Omental fat pad (tissue), 4 donors: ENCODE data around the gene CACNA1I. TPM values are rescaled to one million over a fixed set of nuclear protein-coding genes. Genes with fewer than 3 reads are reported as not detected.

Experiments used
- ATAC-seq: fragments of 150-250 bp; one replicate; pipeline ENCODE4 v1.9.1; 2016; ENCODE audit warnings: mild to moderate bottlenecking, moderate library complexity; ENCODE audit not compliant: low FRiP score
- DNase-seq: peaks from one replicate; pipeline ENCODE4 v3.0.0-alpha.2; 2019; ENCODE audit warnings: low spot score
- CTCF ChIP-seq, 3 donors: fragments of 450-650 bp; IDR thresholded peaks; one replicate each; pipeline ENCODE4 v1.5.1; 2016 to 2017; ENCODE audit warnings: antibody characterized with exemption in 3 of 3, mild to moderate bottlenecking in 3 of 3, moderate library complexity in 2 of 3
- total RNA-seq, 4 donors: library from RNA; depleted of rRNA; stranded (reverse); fragments of >200 nt; gene quantifications; one replicate each; pipeline ENCODE4 v1.1.0, GENCODE V29; 2016

The CACNA1I gene
- total RNA-seq, 4 donors from 2014 or later, result 0.09 to 0.38 (median 0.26) TPM

- ATAC-seq (no peak), DNase-seq (no peak)
- no peak for TF ChIP-seq CTCF (IDR thresholded peaks at IDR 0.05)
These were observed 136.0 kb downstream of the CACNA1I start for GRCh38 chr22:39706376-39707140.

DNA sequence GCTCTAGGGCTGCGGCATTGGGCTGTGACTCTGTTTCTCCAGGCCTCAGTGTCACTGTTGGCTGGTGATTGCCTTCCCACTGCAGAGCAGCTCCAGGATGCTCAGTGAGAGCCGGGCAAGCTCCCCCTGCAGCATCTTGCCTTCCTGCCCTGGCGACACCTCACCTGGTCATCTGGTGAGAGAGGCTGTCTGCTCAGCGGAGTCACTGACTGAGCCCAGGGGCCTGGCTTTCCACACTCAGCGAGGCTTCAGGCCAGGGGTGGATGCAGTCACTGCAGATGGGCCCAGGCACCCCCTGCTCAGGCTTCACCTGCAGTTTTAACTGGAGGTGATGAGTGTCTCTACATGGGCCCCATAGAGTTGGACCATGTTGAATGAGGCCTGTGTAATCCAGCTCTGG is 136.8 kb downstream of the CACNA1I start:
- no peak for ATAC-seq
- TF ChIP-seq CTCF (IDR thresholded peaks at IDR 0.05), result no peak
- no peak for DNase-seq

DNA sequence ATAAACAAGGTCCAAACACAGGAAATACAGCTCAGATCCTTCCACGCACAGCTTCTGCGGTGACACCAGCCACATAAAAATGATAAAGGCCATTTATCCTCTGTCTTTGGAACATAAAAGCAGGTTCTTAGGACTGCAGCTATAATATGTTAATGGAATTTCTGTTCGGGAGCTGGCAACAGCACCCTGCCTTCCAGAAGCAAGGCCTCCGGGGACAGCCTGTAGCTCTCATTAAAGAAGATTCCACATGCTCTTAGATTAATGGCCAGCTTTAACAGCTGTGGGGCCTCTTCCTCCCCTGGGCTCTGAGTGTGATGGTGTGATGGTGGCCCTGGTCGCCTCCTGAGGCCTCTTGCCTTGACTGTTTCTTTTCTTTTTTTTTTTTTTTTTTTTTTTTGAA is 137.3 kb downstream of the CACNA1I start:
- no peak for ATAC-seq
- DNase-seq, result no peak
- TF ChIP-seq CTCF (IDR thresholded peaks at IDR 0.05), result no peak

GRCh38 chr22:39710380-39711150 is 140.0 kb downstream of the CACNA1I start:
- no peak for TF ChIP-seq CTCF (IDR thresholded peaks at IDR 0.05)
- DNase-seq (no peak), ATAC-seq (no peak)

DNA sequence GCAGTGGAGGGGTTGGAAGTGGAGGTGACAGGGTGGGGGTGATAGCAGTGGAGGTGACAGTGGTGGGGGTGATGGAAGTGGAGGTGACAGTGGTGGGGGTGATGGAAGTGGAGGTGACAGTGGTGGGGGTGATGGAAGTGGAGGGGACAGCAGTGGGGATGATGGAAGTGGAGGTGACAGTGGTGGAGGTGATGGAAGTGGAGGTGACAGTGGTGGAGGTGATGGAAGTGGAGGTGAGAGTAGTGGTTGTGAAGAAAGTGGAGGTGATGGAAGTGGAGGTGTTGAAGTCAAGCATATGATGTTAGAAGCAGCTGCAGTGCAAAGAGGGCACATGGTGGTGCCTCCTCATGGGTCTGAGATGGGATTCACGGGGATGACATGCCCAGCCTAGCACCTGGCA is 141.5 kb downstream of the CACNA1I start:
- no peak for ATAC-seq
- DNase-seq, result no peak
- TF ChIP-seq CTCF (IDR thresholded peaks at IDR 0.05), result no peak

GRCh38 chr22:39712751-39713525 is 142.4 kb downstream of the CACNA1I start:
- ATAC-seq (no peak), DNase-seq (no peak)

More at GRCh38 chr22:39712751-39713525, 142.4 kb downstream of the CACNA1I start:
- TF ChIP-seq CTCF (IDR thresholded peaks at IDR 0.05), result no peak
